NCI-H510A treated with DMSO at 0.1 percent for 48 hours (cell line): Measurements from ENCODE around the gene GALNT9.
"Not testable (repeated sequence)": the region's sequence is repeated elsewhere in the genome, so short reads cannot be mapped to it uniquely, and the experiment has no call there.

ENCODE experiments used
- DNase-seq: peaks from one replicate; lab custom pipeline; 2025; lab: John Stamatoyannopoulos, UW

GALNT9 gene

DNA sequence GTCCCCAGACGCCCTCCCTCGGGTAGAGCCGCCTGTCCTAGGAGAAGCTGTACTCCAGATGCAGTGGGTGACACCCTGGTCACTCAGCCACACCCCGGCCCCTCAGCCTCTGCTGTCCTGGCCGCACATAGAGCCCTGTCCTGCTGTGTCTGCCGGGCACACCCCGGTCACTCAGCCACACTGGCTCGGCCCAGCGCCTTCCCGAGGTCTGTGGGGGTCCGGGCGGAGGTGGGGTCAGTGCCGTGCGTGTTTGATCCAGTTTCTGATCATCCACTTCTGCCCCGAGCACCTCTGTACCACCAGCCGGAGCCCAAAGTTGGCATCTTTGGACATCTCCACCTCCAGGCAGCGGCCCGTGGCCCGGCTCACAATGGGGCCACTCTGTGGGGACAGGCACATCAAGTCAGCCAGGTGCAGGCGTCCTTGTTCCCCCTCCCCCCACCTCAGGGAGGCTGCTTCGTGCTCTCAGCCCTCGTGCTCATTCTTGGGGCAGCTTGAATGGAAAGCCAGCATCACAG, 132.5 kb downstream of the GALNT9 start:
- DNase-seq, result no peak

DNA sequence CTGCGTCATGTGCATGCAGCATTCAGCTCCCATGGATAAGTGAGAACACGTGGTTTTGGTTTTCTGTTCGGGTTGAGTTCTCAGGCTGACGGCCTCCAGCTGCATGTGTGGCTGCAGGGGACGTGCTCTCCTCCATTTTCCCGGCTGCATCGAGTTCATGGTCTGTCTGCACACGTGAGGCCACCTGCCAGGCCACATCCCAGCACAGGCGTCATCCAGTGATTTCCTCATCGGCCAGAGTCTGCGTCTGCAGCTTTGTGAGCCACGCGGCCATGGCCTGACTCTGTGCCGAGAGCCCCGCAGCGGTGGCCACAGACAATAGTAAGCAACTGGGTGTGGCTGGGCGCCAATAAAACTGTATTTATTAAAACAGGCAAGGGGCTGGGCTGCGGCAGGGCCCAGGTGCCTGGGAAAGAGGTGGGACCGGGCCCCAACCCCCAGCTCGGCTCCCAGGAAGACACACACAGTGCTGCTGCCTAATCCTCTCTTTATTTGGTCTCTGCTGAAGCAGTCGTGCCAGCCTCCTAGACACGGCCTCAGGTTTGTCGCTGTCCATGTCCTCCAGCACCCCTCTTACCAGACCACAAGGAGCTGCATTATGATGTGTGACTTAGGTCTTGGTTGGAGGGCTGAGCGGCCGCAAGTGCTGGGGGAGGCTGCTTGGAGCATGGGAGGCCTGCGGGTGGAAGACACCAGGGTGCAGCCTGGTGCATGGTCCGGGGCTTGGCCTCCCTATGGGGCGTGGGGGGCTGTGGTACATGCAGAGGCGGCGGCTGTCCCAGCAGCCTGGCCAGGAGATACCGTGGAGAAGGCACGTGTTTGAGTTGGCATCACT, 133.1 kb downstream of the GALNT9 start:
- DNase-seq, result no peak

DNA sequence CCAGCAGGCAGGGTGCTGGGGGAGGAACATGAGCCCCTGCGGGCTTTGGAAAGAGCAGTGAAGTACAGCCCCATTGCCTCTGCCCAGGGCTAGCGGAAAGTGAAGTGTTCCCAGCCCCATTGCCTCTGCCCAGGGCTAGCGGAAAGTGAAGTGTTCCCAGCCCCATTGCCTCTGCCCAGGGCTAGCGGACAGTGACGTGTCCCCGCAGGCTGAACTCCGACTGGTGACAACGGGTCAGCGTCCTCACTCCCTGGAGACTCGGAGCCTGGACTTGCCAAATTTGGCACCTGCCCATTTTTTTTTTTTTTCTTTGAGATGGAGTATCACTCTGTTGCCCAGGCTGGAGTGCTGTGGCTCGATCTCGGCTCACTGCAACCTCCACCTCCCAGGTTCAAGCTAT, 134.1 kb downstream of the GALNT9 start:
- not testable (repeated sequence) for DNase-seq

DNA sequence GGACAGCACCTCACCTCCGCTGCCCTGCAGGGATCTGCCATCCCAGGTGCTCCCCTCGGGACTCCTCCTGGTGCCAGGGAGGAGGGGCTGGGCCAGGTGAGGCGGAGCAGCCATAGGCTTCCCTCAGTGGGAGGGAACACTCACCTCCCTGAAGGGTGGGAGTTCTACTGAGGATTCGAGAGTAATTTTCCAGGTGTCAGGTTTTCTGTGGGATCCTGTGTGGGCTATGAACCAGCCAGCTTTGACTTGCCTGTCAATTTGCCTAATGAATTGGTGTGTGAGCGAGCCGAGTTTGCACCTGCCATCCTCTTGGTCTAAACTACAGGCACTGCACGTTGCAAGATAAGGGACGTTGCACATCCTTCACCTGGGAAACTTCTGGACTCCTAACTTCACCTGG, 134.8 kb downstream of the GALNT9 start:
- DNase-seq, result no peak

DNA sequence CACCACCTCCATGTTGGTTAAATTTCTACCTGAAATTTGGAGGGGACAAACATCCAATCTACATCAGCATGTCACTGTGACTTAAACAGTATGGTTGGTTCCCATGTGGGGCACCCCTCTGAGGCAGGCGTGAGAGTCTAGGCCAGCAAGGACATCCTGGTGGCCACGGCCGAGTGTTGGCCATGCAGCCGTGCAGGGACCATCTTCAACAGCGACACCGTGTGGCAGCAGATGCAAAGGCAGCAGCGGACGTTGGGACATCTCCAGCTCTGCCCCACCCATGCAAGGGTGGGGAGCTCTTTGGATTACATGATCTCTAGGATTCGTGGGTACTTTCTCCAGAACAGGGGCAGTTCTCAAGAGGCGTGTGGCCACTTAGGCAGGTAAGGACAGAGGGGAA, 135.3 kb downstream of the GALNT9 start:
- DNase-seq, result no peak

DNA sequence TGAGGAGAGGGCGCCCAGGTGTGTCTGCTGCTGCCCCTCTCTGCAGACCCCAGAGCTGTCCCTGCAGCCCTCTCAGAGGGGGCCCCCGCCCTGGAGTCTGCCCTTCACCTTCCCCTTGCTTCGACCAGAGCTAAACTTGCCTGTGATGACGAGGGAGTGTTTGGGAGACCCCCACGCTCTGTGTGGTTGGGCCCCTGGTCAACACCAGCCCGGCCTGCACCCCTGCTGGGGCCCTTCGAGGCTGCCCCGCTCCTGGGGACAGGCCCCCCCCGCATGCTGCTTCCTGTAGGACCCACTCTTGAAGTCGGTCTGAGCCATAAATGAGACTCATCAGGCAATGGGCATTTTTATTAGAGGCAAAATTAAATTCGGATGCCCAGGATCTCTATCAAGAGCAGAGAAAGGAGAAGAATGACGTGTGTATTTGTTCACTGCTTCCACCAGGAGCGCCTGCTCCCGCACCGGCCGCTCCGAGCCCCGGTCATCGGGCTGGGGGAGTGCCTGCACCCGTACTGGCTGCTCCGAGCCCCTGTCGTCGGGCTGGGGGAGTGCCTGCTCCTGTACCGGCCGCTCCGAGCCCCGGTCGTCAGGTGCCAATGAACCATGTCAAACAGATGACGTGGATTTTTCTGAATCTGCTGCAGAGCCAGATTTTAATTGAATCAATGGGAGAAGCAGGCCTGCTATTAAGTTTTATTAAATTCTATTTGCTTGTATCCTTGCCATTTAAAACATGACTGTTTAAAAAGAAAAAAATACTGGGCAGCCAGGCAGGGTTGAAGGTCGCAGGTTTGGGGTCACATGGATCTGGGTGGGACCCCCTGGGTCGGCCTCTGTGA, 137.5 kb downstream of the GALNT9 start:
- DNase-seq, result no peak

DNA sequence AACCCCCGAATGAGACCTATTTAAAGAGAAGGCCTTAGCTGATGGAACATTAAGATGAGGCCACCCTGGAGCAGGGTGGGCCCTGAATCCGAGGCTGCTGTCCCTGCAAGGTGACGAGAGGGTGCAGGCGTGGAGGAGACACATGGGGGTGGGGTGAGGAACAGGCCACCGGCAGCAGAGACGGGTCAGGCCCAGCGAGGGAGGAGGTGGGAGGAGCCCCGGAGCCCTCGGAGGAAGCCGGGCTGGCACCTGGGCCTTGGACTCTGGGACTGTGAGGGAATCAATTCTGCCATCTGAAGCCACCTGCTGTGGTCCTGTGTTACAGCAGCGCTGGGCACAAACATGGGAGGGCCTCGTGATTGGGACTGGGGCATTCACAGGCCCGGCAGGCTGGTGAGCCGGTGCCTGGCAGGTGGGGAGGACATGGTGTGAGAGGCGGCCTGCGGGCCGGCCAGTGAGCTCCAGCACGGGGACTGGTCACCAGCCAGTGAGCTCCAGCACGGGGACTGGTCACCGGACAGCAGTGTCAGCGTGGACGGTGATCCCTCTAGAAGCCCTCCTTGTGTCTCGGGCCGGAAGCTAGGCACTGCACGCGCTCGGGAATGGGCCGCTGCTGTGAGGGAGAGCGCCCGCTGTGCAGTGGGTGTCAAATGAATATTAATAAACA, 138.4 kb downstream of the GALNT9 start:
- no peak for DNase-seq

- no peak for DNase-seq
Observed at GRCh38 chr12:132190012-132190755, 139.2 kb downstream of the GALNT9 start.

DNA sequence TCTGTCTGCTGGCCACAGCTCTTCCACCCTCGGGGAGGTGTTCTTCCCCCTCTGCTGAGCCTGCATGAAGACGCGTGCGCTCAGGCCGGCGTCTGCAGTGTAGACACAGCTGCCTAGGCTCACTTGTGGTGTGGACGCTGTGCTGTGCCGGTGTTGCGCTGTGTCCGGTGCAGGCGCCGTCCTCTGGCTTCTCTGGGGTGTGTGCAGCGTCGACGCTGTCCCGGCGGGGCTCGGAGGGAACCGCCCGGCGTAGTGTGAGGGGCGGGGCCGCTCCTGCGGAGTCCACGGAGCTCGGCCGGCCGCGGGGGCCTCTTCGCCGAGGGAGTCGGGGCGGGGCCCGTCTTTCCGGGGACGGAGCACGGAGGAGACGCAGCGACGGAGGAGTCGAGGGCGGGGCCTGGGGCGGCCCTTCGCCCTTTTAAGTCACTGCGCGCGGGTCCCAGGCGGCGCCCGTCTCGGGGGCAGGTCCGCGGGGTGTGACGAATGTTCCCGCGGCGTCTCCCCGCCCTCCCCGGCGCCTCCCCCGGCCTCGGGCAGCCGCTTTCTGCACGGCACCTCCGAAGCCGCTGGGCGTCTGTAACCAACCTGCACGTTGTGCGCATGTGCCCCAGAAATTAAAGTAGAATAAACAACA, 139.9 kb downstream of the GALNT9 start:
- no peak for DNase-seq

GRCh38 chr12:132188916-132189325, 140.5 kb downstream of the GALNT9 start:
- no peak for DNase-seq

DNA sequence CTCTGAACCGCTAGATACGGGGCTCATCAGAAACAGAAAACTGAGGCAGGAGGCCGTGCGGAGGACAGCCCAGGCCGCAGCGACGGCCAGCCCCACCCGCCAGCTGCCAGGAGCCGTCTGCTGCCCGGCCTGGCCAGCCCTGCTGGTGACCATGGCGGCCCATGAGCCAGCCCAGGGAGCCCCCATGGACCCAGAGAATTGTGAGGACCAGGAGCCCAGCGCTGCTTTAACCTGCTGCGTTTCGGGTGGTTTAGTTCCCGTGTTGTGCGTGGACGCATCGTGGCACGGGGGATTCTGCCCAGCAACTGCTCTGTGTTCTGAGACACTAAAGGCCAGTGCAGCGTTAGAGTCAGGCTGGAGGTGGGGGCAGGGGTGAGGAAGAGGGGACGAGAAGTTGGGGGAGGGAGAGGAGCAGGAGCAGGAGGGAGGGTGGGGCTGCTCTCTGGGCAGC, 140.9 kb downstream of the GALNT9 start:
- no peak for DNase-seq

DNA sequence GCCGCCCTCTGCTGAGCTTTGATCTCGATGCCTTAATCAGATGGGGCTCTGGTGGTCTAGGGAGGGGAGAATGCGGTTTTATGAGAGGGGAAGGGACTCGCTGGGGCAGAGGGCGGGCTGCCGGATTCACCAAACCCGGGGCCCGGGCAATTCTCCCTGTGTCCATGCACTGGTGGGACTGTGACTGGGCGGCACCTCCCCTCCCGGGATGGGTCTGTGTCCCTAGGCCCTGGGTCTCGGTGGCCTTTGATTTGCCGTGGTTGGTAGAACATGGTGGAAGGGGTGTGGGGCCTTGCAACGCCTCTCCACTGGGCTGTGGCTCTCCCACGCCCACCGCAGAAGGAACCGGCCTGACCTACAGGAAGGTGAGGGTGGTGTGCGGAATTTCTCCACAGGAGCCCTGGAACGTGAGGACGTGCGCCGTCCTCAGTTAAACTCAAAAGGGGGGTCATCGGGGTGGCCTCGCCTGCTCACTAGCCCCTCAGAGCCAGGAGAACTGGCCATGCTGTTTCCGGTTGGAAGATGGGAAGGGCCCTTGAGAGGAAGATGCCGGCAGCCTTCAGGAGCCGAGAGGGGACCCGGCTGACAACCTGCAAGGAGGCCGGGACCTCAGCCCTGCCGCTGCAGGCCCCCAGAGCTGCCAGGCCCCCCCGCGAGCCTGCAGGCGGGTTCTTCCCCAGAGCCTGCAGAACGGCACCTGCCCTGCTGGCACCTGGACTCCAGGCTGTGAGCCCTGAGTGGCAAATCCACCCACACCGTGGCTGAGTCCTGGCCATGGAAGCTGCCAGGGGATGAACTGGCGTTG, 141.5 kb downstream of the GALNT9 start:
- DNase-seq, result no peak

- no peak for DNase-seq
Observed at GRCh38 chr12:132186857-132187620, 142.3 kb downstream of the GALNT9 start.

DNA sequence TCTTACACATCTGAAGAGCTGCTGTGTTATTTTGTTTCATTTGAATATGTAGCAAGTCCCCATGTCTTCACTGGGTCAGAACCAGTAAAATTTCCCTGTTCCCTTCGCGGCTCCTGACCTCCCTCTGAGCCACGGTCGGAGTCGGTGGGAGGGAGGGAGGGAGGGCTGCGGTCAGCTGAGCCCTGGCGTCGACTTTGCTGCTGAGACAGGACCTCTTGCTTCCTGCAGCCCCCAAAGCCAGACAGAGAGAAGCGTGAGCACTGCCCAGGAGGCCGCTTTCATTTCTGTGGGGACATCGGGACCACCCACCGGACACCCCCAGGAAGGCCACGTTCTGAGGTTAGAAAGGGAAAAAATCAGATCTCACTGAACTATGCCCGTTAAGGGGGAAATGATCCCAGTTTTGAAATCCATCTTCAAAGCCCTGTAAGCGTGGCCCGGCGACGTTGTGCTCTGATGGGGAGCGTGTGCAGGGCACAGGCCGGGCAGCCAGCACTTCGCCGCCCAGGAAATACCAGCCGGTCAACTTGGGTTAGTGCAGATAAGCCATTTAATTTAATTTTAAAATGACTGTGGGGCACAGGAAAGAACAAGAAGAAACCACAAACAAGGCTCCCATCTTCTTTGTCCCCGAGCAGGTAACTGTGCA, 143.1 kb downstream of the GALNT9 start:
- DNase-seq, result no peak

DNA sequence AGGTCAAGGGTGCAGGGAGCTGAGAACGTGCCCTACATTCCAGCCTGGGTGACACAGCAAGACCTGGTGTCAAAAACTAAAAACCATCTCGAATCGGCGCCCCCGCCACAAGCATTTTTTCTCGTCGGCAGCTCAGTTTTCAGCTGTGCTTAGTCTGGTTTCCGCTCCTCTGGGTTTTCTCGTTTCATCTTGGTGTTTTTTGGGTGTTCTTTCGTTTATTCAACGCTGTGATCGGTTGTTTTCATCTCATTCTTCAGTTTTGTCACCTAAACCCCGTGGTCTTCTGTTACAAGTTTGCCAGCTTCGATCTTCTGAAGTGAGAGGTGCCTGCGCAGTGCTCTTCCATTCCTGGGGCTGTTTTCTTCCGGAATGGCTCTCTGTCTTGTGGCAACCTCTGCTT, 143.7 kb downstream of the GALNT9 start:
- no peak for DNase-seq

- no peak for DNase-seq
Observed at GRCh38 chr12:132182711-132183365, 146.6 kb downstream of the GALNT9 start.

GRCh38 chr12:132182206-132182710, 147.1 kb downstream of the GALNT9 start:
- DNase-seq, result no peak

- no peak for DNase-seq
Observed at GRCh38 chr12:132181570-132182200, 147.7 kb downstream of the GALNT9 start.
